Nephron progenitor cell (in vitro differentiated cells): ENCODE measurements around the gene OR2T11.
"Not testable (repeated sequence)": the region's sequence is repeated elsewhere in the genome, so short reads cannot be mapped to it uniquely, and the experiment has no call there.

ENCODE experiments used
- DNase-seq: peaks from one replicate; pipeline ENCODE4 v3.0.0; 2021
- H3K27ac Mint-ChIP-seq: 2 replicates; pipeline ENCODE4 v1.8.0; 2021; ENCODE audit warnings: mild to moderate bottlenecking, moderate library complexity, mixed read lengths
- H3K27me3 Mint-ChIP-seq: 2 replicates; pipeline ENCODE4 v1.8.0; 2021; ENCODE audit warnings: mild to moderate bottlenecking, low read depth, mixed read lengths; ENCODE audit not compliant: poor library complexity
- H3K36me3 Mint-ChIP-seq: 2 replicates; pipeline ENCODE4 v1.8.0; 2021; ENCODE audit warnings: low read depth, mixed read lengths
- H3K4me1 Mint-ChIP-seq: 2 replicates; pipeline ENCODE4 v1.8.0; 2021; ENCODE audit warnings: mixed read lengths
- H3K4me3 Mint-ChIP-seq: 2 replicates; pipeline ENCODE4 v1.8.0; 2021; ENCODE audit warnings: mild to moderate bottlenecking, moderate library complexity, mixed read lengths
- H3K9me3 Mint-ChIP-seq: 2 replicates; pipeline ENCODE4 v1.8.0; 2021; ENCODE audit warnings: mild to moderate bottlenecking, moderate library complexity, mixed read lengths
- CTCF ChIP-seq: fragments of 200-600 bp; sonication (generic); IDR thresholded peaks from 2 replicates; pipeline ENCODE4 v1.5.0; 2021; ENCODE audit warnings: antibody characterized with exemption

The OR2T11 gene

GRCh38 chr1:248639652-248640051 is 4.8 kb upstream of the OR2T11 start:
- not testable (repeated sequence) for DNase-seq, H3K9me3 Mint-ChIP-seq, H3K36me3 Mint-ChIP-seq, H3K27ac Mint-ChIP-seq, H3K4me1 Mint-ChIP-seq, H3K4me3 Mint-ChIP-seq, H3K27me3 Mint-ChIP-seq

- not testable (repeated sequence) for H3K4me3 Mint-ChIP-seq, H3K27ac Mint-ChIP-seq, H3K36me3 Mint-ChIP-seq, DNase-seq, H3K4me1 Mint-ChIP-seq, H3K27me3 Mint-ChIP-seq, H3K9me3 Mint-ChIP-seq
These were observed 1.7 kb upstream of the OR2T11 start for GRCh38 chr1:248636612-248637011.

GRCh38 chr1:248631354-248632008 is 3.4 kb downstream of the OR2T11 start:
- Mint-ChIP-seq H3K9me3 (no peaks in the 10 kb centered on the region), H3K4me3 (no peak overlapping the region), H3K4me1 (no peaks in the 10 kb centered on the region), H3K36me3 (no peaks in the 10 kb centered on the region), H3K27ac (no peak overlapping the region), H3K27me3 (no peaks in the 10 kb centered on the region)
- no peak for TF ChIP-seq CTCF
- no peak for DNase-seq

GRCh38 chr1:248630551-248630950 is 4.3 kb downstream of the OR2T11 start:
- Mint-ChIP-seq H3K4me3 (no peak overlapping the region), H3K36me3 (no peaks in the 10 kb centered on the region), H3K9me3 (no peaks in the 10 kb centered on the region), H3K27ac (no peak overlapping the region), H3K27me3 (no peaks in the 10 kb centered on the region), H3K4me1 (no peaks in the 10 kb centered on the region)
- TF ChIP-seq CTCF = no peak
- DNase-seq = no peak

- no peaks in the 10 kb centered on the region for H3K27me3 Mint-ChIP-seq
- DNase-seq = no peak
- no peaks in the 10 kb centered on the region for H3K4me1 Mint-ChIP-seq
- no peaks in the 10 kb centered on the region for H3K36me3 Mint-ChIP-seq
- no peaks in the 10 kb centered on the region for H3K9me3 Mint-ChIP-seq
- TF ChIP-seq CTCF = no peak
- H3K4me3 Mint-ChIP-seq = no peak overlapping the region
- H3K27ac Mint-ChIP-seq = no peak overlapping the region
These were observed 6.7 kb downstream of the OR2T11 start for GRCh38 chr1:248627971-248628844.

GRCh38 chr1:248625971-248626370 is 8.9 kb downstream of the OR2T11 start:
- TF ChIP-seq CTCF = no peak
- Mint-ChIP-seq H3K27ac (no peak overlapping the region), H3K27me3 (no peaks in the 10 kb centered on the region), H3K4me3 (no peak overlapping the region), H3K36me3 (no peaks in the 10 kb centered on the region), H3K9me3 (peaks cover 16% of the 10 kb centered on the region), H3K4me1 (no peaks in the 10 kb centered on the region)
- no peak for DNase-seq

- Mint-ChIP-seq H3K27ac (no peak overlapping the region), H3K4me3 (no peak overlapping the region), H3K9me3 (peaks cover 23% of the 10 kb centered on the region), H3K27me3 (no peaks in the 10 kb centered on the region), H3K36me3 (no peaks in the 10 kb centered on the region), H3K4me1 (no peaks in the 10 kb centered on the region)
- TF ChIP-seq CTCF = no peak
- DNase-seq = no peak
These were observed 9.7 kb downstream of the OR2T11 start for GRCh38 chr1:248625166-248625565.
